Vagina (tissue), 2 donors: Measurements from ENCODE around the gene BRD3OS. TPM values are rescaled to one million over a fixed set of nuclear protein-coding genes. Genes with fewer than 3 reads are reported as not detected.

Source experiments
- DNase-seq, 2 donors: peaks; one replicate each; pipeline ENCODE4 v3.0.0-alpha.2; 2017; ENCODE audit errors: extremely low spot score in 2 of 2
- H3K27ac ChIP-seq: fragments of 200-600 bp; sonication (generic); one replicate; pipeline ENCODE4 v1.5.1; 2019
- H3K27me3 ChIP-seq: fragments of 200-600 bp; sonication (generic); one replicate; pipeline ENCODE4 v1.5.1; 2019
- H3K36me3 ChIP-seq, 2 donors: fragments of 200-600 bp; sonication (generic); one replicate each; pipeline ENCODE4 v1.5.1; 2017 to 2019
- H3K4me1 ChIP-seq: fragments of 200-600 bp; sonication (generic); one replicate; pipeline ENCODE4 v1.5.1; 2019
- H3K4me3 ChIP-seq, 2 donors: fragments of 200-600 bp; sonication (generic); 1 replicate in 1 of 2; 2 replicates in 1 of 2; pipeline ENCODE4 v1.5.1; 2016 to 2019
- H3K9me3 ChIP-seq: fragments of 200-600 bp; sonication (generic); one replicate; pipeline ENCODE4 v1.5.1; 2019
- POLR2A ChIP-seq, 2 donors: fragments of 450-650 bp; IDR thresholded peaks; one replicate each; pipeline ENCODE4 v1.6.1; 2017; ENCODE audit warnings: antibody characterized with exemption in 2 of 2, mild to moderate bottlenecking in 2 of 2, moderate library complexity in 2 of 2
- POLR2AphosphoS5 ChIP-seq, 2 donors: sonication (generic); formaldehyde crosslinking; IDR thresholded peaks; one replicate each; pipeline ENCODE4 v1.9.0; 2017; ENCODE audit warnings: antibody characterized with exemption in 2 of 2, mild to moderate bottlenecking in 2 of 2, low read depth in 1 of 2; ENCODE audit not compliant: insufficient read depth in 1 of 2
- intact Hi-C: fragments of 100-400 bp; cut with DNase I; formaldehyde crosslinking; loops from one replicate; pipeline ENCODE4 v1.15.1; 2023
- total RNA-seq: library from RNA; depleted of rRNA; stranded (reverse); fragments of >200 nt; gene quantifications from one replicate; pipeline ENCODE4 v1.2.3, GENCODE V29; 2016
- TF ChIP-seq, protein P1 (sequence below), 3 experiments: fragments of 450-650 bp in 2 of 3; fragments of 200-600 bp in 1 of 3; sonication (generic) in 1 of 3; IDR thresholded peaks; one replicate each; pipeline ENCODE4 v1.5.1; 2017 to 2019; ENCODE audit warnings: antibody characterized with exemption in 3 of 3, mild to moderate bottlenecking in 2 of 3, moderate library complexity in 2 of 3

The BRD3OS gene
- total RNA-seq, 1 donor from 2014 or later = 13.0 TPM

DNA sequence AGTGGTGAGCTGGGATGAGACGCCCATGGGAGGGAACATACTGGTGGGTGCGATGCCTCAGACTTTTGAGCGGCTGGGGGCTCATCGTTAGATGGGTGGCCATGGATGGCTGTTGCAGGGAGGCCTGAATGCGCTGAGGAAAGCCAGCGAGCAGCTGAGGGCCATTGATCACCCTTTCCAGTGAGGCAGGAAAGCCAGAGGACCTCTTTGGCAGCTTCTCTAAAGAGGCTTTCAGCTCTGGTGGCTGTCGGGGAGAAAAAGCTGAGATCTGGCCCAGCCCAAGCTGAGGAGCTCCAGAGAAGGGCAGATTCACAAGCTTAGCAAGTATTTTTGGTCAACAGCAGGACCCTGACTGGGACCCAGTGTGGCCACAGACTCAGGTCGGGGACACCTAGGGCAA is 19.9 kb upstream of the BRD3OS start:
- no peak for TF ChIP-seq POLR2A (IDR thresholded peaks at IDR 0.05)
- no peak for TF ChIP-seq POLR2AphosphoS5 (IDR thresholded peaks at IDR 0.05; ENCODE audit: insufficient read depth in 1 of 2, low read depth in 1 of 2)
- TF ChIP-seq, protein P1, sequence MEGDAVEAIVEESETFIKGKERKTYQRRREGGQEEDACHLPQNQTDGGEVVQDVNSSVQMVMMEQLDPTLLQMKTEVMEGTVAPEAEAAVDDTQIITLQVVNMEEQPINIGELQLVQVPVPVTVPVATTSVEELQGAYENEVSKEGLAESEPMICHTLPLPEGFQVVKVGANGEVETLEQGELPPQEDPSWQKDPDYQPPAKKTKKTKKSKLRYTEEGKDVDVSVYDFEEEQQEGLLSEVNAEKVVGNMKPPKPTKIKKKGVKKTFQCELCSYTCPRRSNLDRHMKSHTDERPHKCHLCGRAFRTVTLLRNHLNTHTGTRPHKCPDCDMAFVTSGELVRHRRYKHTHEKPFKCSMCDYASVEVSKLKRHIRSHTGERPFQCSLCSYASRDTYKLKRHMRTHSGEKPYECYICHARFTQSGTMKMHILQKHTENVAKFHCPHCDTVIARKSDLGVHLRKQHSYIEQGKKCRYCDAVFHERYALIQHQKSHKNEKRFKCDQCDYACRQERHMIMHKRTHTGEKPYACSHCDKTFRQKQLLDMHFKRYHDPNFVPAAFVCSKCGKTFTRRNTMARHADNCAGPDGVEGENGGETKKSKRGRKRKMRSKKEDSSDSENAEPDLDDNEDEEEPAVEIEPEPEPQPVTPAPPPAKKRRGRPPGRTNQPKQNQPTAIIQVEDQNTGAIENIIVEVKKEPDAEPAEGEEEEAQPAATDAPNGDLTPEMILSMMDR (IDR thresholded peaks at IDR 0.05) = no peak
- intact Hi-C loops = no loop called here
- no peaks in the 10 kb centered on the region for H3K27me3 ChIP-seq

DNA sequence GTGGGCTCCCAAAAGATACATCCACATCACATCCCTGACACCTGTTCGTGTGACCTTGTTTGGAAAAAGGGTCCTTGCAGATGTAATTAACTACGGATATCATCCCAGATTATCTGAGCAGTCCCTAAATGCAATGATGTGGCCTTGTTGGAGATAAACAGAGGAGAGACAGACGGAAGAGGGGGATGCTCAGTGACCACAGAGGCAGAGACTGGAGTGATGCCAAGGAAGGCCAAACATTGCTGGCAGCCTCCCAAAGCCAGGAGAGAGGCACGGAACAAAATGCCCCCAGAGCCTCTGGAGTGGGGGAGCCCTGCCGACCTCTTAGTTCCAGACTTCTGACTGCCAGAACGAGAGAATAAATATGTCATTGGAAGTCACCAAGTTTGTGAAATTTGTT is 18.1 kb upstream of the BRD3OS start:
- Histone ChIP-seq H3K27ac (no peak overlapping the region), H3K36me3 (no peaks in the 10 kb centered on the region), H3K27me3 (no peaks in the 10 kb centered on the region), H3K4me3 (no peak overlapping the region), H3K4me1 (no peaks in the 10 kb centered on the region), H3K9me3 (no peaks in the 10 kb centered on the region)
- intact Hi-C loops = no loop called here
- TF ChIP-seq, protein P1 (IDR thresholded peaks at IDR 0.05) = no peak
- TF ChIP-seq POLR2A (IDR thresholded peaks at IDR 0.05) (no peak), POLR2AphosphoS5 (IDR thresholded peaks at IDR 0.05; ENCODE audit: insufficient read depth in 1 of 2, low read depth in 1 of 2) (no peak)
- no peak for DNase-seq

More for the DNA sequence above, 19.9 kb upstream of the BRD3OS start:
- H3K4me3 ChIP-seq = no peak overlapping the region
- no peaks in the 10 kb centered on the region for H3K9me3 ChIP-seq
- no peaks in the 10 kb centered on the region for H3K36me3 ChIP-seq
- DNase-seq = no peak
- no peaks in the 10 kb centered on the region for H3K4me1 ChIP-seq
- no peak overlapping the region for H3K27ac ChIP-seq

GRCh38 chr9:134007571-134007970 is 17.7 kb upstream of the BRD3OS start:
- Histone ChIP-seq H3K9me3 (no peaks in the 10 kb centered on the region), H3K27ac (no peak overlapping the region), H3K27me3 (no peaks in the 10 kb centered on the region), H3K4me3 (no peak overlapping the region), H3K4me1 (no peaks in the 10 kb centered on the region), H3K36me3 (no peaks in the 10 kb centered on the region)
- no peak for DNase-seq
- intact Hi-C loops = no loop called here
- TF ChIP-seq POLR2AphosphoS5 (IDR thresholded peaks at IDR 0.05; ENCODE audit: insufficient read depth in 1 of 2, low read depth in 1 of 2) (no peak), POLR2A (IDR thresholded peaks at IDR 0.05) (no peak)
- TF ChIP-seq, protein P1 (IDR thresholded peaks at IDR 0.05) = no peak

DNA sequence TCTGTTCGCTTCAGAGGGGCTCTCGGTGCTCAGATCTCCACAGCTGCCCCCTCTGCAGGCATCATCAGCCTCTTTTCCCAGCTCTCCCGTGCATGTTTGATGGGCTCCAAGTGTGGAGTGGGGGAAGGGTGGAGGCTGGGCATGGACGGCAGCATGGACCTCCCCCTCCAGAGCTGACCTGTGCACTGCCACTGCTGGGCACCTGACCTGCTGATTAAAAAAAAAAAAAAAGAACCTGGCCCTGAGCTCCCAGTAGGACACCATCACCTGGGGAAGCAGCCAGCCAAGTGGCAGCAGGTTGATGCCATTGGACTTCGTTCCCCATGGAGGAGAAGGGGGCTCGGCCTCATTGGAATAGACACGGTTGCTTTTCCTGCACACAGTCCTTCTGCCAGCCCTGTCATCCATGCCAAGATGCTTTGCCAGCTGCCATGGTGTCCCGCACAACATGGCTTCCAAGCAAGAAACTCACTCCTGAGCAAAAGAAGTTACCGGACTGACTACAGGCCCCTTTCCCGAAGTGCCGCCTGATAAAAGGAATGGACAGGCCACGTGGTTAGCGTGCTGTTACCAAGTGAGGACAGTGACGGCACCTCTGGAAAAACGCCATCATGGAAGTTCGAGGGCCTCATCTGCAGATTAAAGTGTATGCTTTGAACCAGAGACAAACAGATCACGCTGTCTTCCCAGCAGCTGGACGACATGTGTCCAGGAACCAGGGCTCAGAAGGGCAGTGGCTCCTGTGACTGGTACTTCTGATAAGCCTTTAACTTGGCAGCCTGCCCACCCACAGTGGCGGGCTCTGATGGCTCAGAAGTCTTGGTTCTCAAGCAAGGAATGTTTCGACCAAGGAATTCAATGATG is 14.7 kb upstream of the BRD3OS start:
- Histone ChIP-seq H3K36me3 (no peaks in the 10 kb centered on the region), H3K27ac (no peak overlapping the region), H3K27me3 (no peaks in the 10 kb centered on the region), H3K9me3 (no peaks in the 10 kb centered on the region), H3K4me1 (no peaks in the 10 kb centered on the region), H3K4me3 (no peak overlapping the region)
- intact Hi-C loops = no loop called here
- no peak for DNase-seq
- TF ChIP-seq POLR2A (IDR thresholded peaks at IDR 0.05) = no peak
- TF ChIP-seq POLR2AphosphoS5 (IDR thresholded peaks at IDR 0.05; ENCODE audit: insufficient read depth in 1 of 2, low read depth in 1 of 2) = no peak
- TF ChIP-seq, protein P1 (IDR thresholded peaks at IDR 0.05) = no peak

DNA sequence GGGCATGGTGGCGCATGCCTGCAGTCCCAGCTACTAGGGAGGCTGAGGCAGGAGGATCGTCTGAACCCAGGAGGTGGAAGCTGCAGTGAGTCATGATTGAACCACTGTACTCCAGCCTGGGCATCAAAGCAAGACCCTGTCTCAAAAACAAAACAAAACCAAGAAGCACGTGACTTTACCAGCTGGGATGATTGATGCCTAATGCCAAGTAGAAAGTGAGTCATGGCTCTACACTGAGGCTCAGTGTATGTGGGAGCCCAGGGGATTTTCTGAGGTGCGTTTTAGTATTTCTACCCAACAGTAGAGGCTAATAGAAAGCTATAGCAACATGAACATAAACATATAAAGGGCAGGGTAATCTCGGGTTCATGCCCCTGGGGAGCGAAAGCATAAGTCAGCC is 13.9 kb upstream of the BRD3OS start:
- TF ChIP-seq, protein P1 (IDR thresholded peaks at IDR 0.05) = no peak
- no peak for TF ChIP-seq POLR2A (IDR thresholded peaks at IDR 0.05)
- TF ChIP-seq POLR2AphosphoS5 (IDR thresholded peaks at IDR 0.05; ENCODE audit: insufficient read depth in 1 of 2, low read depth in 1 of 2) = no peak
- Histone ChIP-seq H3K27me3 (no peaks in the 10 kb centered on the region), H3K36me3 (no peaks in the 10 kb centered on the region), H3K27ac (no peak overlapping the region), H3K4me3 (no peak overlapping the region), H3K4me1 (no peaks in the 10 kb centered on the region), H3K9me3 (no peaks in the 10 kb centered on the region)
- intact Hi-C loops = no loop called here
- no peak for DNase-seq
